GM18909 (cell line): ENCODE results near the gene ARPC2.
"Not testable (repeated sequence)": the region's sequence is repeated elsewhere in the genome, so short reads cannot be mapped to it uniquely, and the experiment has no call there.

Source experiments
- ATAC-seq: cut with Tn5 transposase; IDR thresholded peaks from one replicate; pipeline ENCODE4 v1.9.1; 2021; ENCODE audit warnings: mild to moderate bottlenecking; ENCODE audit not compliant: unreplicated experiment, poor library complexity

The ARPC2 gene

DNA sequence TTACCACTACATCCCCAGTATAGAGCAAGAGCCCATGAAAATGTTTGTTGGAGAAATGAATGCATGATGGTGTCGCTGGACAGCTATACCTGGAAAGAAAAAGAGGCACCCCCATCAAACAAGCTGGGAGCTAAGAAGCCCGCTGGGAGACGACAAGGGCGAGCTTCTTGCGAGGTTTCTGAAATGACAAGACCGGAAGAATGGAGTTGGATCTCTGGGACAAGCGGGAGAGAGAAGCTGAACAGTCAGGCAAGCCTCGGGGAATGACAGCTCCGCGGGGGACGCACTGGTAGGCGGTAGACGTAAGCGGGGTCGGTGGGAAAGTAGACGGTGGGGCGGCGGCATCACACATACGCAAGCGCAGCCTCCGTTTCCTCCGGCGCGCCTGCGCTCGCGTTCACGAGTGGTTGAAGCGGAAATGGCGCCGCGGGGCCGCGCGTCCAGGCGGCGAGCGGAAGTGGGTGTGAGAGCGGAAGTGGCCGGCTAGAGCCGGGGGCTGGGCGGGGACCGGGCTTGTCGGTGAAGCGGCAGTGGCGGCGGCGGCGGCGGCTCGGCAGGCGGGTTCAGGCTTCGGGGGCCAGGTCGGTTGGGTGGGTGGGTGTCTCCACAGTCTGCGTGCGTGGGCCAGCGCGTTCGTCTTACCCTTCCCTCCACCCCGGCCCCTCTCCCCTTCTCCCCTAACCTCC, at the start of gene ARPC2:
TSS of gene ARPC2 (plus strand) at position 516 of the 686 bp plus-strand sequence. CDS start 282 bp downstream, outside the sequence.
- ATAC-seq = peak; percentile 71

DNA sequence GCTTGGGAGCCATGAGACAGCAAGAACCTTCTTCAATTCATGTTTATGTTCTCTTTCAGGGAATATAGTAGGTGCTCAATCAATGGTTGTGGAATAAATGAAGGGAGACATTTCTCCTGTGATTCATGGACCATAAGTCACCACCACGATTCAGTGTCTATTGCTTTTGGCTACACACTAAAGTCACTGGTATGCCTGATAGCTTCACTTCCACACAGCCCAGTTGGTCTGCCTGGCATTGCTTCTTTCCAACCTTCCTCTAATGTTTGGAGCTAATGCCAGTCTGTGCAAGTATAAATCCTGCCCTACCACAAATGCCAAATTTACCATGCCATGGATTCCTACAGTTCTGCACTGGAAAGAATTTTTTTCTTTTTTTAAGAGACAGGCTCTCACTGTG, 49.0 kb upstream of the ARPC2 start:
- ATAC-seq = no peak

DNA sequence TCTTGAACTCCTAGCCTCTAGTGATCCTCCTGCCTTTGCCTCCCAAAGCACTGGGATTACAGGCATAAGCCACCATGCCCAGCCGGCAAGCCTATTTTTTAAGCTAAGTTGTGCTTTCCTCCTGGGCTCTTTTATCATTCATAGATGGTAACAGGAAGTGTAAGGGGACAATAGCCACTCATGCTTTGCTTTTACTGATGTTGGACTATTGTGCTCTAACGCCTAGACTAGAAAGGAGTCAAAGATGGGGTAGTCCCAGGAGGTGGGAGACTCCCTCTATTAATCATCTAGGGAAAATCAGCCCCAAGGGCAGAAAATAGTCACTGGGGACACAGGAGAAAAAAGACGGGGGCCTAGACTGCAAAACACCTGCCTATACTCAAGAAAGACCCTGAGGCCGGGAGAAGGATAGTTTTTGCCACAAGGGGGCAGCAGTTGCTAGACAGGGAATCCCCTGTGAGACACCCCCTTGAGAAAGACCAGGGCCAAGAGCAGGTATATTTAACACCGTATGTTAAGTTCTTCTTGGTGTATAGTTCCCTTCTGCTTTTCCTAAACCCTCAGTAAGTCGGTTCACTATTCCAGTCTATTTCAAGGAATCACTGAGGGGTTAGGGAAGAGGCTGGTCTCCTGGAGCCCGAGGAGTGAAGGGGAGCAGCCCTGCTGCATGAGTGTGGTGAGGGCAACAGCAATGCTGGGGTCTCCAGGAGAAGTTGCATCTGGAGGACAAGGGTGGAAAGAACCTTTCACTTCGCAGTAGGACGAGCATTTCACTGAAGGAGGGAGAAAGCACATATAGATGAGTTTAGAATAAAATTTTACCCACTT, 48.1 kb upstream of the ARPC2 start:
- peak; percentile 51 for ATAC-seq

DNA sequence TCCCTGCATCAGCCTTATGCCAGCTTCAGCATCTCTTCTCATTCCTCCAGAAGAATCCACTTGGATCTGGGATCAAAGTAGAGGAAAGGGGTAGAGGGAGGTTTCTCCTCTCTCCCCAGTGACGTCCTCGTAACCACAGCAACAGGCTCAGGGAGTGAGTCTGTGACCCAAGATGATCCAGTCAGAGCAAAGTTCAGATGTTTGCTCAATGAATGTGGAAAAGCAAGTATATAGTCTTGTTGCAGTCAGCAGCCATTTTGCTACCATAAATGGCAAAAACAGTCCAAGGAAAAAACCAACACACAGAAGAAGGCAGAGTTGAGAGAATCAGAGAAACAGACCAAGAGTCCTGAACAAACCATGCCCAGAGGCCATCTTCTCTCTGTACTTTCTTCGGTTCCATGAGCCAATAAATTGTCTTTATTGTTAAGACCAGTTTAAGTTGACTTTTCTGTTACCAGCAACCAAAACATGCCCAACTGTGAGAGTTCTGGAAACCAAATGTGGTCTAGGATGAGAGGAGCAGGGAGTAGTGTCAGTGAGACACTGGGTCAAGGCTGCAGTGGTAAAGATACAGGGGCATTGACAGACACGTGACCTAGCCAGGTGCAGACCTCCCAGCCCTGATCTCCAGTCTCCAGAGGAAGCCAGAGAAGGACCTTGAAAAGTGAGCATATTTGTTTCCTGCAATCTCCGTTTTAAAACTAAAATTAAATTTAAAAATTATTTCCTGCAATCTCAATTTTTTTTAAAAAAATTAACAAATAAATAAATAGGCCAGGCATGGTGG, 47.0 kb upstream of the ARPC2 start:
- no peak for ATAC-seq

DNA sequence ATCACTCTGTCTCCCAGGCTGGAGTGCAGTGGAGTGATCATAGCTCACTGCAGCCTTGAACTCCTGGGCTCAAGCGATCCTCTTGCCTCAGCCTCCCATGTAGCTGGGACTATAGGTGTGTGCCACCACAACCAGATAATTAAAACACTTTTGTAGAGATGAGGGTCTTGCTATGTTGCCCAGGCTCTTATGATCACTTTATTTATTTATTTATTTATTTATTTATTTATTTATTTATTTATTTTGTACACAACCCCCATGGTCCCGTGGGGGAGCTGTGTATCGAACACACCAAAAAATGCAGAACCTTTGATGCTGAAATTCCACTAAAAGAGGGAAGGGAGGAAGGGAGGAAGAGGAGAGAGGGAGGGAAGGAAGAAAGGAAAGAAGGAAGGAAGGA, 45.2 kb upstream of the ARPC2 start:
- not testable (repeated sequence) for ATAC-seq

DNA sequence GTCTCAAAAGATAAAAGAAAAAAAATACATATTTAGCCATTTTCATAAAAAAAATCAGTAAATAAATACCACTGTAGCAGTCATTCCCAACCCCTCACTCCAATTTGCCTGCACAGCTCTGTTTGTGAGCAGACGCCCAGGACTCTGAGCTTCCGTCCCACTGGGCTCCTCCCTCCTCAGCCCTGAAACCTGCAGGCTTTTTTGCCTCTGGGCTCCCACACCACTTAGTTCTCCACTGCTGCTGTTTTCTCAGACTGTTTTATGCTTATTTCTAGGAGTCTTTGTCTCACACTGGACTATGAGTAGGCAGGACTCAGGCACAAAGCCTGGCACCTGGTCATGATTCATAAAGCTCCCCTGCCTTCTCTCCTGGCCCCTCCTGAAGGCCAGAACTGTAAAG, 44.1 kb upstream of the ARPC2 start:
- ATAC-seq = no peak

DNA sequence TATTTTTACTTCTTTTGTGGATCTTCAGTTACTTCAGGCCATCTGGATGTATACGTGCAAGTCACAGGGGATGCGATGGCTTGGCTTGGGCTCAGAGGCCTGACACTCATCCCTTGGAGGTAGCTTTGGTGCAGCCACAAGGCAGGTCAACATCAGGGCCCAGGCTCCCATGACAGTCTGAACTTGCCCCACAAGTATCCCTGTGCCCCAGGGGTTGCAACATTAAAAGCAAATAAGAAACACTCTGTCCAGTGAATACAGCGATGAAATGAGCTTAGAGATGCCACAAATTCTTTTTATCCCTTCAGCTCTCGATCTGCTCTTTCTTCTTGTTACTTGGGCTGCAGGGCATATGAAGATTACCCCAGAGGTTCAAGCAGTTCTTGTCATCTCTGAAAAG, 37.2 kb upstream of the ARPC2 start:
- ATAC-seq = no peak

DNA sequence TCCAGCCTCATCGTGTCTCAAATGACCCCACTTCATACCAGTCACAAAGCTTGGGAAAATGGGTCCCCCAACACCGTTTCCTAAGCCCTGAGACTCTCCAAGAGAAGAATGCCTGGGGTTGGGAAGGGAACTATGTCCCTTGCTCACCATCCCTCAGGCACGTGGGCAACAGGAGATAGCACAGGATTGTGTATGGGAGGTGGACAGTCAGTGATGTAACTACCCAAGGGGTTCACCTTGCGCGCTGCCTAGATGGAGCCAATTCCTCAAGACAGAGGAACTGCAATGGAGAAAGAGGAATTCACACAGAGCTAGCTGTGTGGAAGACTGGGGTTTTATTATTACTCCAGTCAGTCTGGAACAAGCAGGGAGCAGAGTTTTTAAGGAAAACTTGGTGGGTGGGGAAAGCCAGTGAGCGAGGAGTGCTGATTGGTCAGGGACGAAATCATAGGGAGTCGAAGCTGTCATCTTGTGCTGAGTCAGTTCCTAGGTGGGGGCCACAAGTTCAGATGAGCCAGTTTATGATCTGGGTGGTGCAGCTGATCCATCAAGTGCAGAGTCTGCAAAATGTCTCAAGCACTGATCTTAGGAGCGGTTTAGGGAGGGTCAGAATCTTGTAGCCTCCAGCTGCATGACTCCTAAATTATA, 36.4 kb upstream of the ARPC2 start:
- ATAC-seq = no peak

DNA sequence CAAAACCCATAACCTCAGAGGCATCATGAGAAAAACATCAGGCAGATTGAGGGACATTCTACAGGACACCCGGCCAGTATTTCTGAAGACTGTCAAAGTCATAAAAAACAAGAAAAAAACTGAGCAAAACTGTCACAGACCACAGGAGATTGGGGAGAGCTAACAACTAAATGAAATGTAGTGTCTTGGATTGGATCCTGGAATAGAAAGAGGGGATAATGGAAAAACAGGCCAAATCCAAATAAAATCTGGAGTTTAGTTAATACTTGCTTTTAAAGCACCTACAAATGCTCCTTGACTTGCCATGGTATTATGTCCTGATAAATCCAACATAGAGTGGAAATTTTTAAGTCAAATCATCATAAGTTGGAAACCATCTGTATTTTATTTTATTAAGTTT, 32.7 kb upstream of the ARPC2 start:
- ATAC-seq = no peak

DNA sequence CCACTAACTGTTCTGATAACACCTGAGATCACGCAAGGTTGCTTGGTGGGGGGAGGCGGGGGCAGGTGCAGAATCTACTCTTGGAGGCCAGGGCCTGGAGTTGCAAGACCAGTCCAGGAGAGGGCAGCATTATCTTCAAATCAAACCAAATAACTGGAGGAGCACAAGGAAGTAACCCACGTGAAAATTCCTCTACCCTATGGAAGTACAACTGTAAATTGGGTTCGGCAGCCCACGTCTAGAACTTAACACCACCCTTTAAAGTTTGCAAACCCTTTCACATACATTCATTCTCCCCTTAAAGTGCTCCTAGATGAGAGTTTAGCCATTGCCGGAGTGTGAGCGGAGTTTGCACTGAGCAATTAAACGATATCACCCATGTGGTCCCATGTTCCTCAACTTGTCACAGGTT, 30.6 kb upstream of the ARPC2 start:
- ATAC-seq = peak; percentile 45

DNA sequence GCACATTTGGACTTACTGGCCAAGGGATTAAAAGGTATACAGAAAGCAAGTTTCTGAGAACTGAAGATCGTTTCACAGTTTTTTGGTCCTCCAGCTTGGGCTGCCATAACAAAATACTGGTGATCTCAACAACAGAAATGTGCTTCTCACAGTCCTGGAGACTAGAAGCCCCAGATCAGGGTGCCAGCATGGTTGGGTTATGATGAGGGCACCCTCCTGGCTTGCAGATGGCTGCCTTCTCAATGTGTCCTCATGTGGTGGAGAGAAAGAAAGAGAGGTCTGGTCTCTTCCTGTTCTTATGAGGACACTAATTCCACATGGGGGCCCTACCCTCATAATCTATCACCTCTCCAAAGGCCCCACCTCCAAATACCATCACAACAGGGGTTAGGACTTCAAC, 30.1 kb upstream of the ARPC2 start:
- ATAC-seq = no peak

DNA sequence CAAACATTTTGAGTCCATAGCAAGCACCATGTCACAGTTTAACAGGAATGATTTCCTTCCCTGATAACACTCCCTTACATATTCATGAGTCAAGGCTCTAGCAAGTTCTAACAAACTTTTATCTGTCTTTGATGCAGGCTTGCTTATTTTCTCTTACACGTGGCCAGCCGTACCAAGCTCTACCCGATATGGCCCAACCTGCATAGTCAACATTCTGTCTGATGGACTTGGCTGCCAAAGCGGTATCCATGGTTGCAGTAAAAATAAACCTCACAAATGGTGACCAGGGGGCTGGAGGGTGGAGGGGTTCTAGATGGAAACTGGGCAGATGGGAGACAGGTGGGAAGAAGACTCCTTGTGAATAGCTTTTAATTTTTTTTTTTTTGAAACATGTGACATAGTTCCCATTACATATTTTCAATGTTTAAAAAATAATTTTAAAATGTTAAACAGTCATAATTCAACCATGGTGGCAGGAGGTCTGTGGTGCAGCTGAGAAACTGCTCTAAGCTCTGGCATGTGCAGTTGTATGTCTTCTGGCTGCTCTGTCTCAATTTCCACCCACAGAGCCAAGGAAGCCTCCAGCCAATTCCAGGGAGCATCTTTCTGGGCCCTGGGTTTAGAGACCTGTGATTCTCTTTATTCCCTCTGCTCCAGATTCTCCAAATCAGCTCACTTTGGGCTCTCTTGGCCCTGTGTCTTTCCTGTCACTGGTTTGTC, 29.5 kb upstream of the ARPC2 start:
- ATAC-seq = no peak

DNA sequence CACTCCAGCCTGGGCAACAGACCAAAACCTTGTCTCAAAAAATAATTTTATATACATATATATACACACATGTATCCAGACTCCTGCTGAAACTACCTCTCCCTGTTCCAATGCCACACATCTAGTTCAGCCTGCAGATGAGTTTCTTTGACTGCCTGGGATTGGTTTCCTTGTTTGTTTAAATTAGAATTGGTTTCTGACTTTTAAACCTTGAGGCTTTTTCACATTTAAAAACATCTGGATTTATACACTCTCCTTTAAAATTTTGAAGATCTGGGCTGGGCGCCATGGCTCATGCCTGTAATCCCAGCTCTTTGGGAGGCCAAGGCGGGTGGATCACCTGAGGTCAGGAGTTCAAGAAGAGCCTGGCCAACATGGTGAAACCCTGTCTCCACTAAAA, 28.5 kb upstream of the ARPC2 start:
- no peak for ATAC-seq

DNA sequence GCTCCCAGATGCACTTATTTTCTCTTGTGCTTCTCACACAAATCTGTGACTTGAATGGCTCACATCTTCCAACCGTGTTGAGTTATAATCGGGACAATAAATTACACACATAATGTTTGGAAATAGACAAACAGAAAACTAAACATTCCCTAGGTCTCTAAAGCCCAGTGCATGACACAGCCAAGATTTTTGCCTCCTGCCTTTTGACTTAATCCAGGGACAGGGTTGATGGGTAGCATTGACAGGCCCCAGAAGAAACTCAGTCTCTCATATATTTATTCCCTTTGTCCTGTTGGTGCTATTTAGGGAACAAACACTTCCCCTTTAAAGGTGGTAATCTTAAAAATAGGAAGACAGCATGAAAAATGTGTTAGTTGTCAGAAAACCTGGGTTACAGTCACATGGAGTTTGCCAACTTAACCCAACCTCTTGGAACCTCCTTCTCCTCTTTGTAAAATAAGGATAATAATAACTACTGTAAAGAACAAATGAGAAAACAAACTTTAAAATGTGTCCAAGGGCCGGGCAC, 24.0 kb upstream of the ARPC2 start:
- no peak for ATAC-seq

DNA sequence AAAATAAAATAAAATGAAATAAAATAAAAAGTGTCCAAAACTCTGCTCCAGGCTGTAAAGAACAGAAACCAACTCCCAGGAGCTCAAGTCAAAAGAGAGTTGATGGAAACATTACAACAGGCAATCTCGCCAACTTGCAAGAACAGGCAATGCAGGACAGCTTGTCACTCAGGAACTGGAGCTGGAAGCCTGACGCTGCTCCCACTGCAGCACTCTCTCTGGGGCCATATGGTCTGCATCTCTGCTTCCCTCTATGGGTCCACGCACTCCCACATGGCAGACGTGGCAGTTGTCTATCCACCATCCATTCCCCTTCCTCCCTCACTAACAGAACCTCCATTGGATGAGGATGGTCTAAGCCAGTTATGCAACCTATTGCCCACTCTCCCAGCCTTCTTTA, 23.3 kb upstream of the ARPC2 start:
- ATAC-seq = no peak

DNA sequence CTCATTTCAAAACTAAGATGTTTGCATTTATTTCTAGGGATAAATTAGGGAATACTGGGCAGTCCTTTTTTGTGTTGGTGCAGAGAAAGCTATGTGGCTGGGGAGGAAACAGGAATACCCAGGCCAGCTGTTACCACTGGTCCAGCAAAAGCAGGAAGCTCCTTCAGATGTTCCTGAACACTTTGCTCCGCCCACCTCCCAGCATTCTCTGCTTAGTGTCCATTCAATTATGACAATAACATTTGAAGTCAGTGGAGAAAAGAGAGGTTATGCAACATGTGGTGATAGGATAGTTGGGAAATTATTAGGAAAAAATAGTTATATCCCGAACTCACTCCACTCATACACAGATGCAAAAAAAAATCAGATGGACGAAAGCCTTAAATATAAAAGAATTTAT, 22.1 kb upstream of the ARPC2 start:
- no peak for ATAC-seq

DNA sequence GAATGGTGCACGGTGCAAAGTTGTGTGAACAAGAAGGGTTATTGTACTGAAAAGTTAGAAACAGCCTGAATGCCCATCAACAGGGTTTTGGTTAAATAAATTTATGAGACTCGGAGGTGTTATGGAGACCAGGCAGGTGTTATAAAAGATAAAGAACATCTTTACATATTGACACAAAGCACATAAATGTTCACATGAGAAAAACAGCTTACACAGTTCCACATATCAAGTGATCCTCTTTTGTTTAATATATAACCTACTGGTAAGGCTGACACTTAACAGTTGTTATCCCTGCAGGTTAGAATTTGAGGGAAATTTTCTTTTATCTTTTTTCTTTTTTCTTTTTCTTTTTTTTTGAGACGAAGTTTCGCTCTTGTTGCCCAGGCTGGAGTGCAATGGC, 20.0 kb upstream of the ARPC2 start:
- ATAC-seq = no peak

DNA sequence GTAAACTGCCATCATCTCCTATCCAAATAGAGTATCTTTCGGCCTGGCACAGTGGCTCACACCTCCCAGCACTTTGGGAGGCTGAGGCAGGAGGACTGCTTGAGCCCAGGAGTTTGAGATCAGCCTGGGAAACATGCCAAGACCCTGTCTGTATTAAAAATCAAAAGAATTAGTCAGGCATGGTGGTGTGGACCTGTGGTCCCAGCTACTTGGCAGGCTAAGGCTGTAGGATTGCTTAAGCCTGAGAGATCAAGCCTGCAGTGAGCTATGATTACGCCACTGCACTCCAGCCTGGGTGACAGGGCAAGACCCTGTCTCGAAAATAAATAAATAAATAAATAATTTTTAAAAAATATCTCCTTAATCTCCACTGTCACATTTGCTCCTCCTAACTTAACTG, 14.7 kb upstream of the ARPC2 start:
- no peak for ATAC-seq

DNA sequence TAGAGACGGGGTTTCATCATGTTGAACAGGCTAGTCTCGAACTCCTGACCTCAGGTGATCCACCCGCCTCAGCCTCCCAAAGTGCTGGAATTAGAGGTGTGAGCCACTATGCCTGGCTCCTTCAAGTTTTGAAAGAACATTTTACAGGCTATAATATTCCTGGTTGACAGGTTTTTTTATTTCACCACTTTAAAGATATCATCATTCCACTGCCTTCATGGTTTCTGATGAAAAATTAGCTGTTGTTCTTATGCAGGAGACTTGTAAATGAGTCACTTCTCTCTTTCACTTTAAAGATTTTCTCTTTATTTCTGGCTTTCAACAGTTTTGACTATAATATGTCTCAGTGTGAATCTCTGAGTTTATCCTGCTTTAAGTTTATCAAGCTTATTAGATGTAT, 7.9 kb upstream of the ARPC2 start:
- no peak for ATAC-seq

DNA sequence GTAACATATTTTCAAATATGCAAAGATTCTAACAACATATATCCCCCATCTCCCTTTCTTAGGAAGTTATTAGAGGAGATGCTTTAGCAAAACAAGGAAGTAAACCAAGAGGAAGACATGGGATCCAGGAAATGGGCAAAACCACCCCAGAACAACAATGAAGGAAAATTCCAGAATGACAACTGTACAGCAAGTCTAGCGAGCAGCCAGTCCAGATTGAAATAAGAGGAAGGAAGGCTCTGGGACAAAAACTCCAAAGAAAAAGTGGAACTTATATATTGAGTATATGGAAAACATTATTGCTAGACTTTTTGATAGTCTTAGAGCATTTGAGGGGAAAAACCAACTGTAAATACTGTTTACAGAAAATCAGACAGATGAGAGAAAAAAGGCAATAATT, 2.9 kb upstream of the ARPC2 start:
- no peak for ATAC-seq
